Effector memory CD8-positive, alpha-beta T cell (primary cell): ENCODE data around the gene STARD3.
"Not testable (repeated sequence)": the region's sequence is repeated elsewhere in the genome, so short reads cannot be mapped to it uniquely, and the experiment has no call there.

ENCODE experiments used
- ATAC-seq: fragments of 150-1000 bp; cut with Tn5 transposase; replicated peaks from 2 replicates; pipeline ENCODE4 v1.10.0; 2021; ENCODE audit warnings: mild to moderate bottlenecking, moderate library complexity
- DNase-seq, 3 experiments: peaks; one replicate each; pipeline ENCODE4 v3.0.0; 2021
- H3K27ac Mint-ChIP-seq, 2 donors: one replicate each; pipeline ENCODE4 v1.8.0; 2022; ENCODE audit warnings: mild to moderate bottlenecking in 2 of 2, mixed read lengths in 2 of 2, moderate library complexity in 2 of 2
- H3K27me3 Mint-ChIP-seq, 2 donors: one replicate each; pipeline ENCODE4 v1.8.0; 2022; ENCODE audit warnings: mixed read lengths in 2 of 2
- H3K36me3 Mint-ChIP-seq: one replicate; pipeline ENCODE4 v1.8.0; 2022; ENCODE audit warnings: mild to moderate bottlenecking, moderate library complexity, mixed read lengths; ENCODE audit not compliant: insufficient read depth
- H3K4me1 Mint-ChIP-seq, 2 donors: one replicate each; pipeline ENCODE4 v1.8.0; 2022; ENCODE audit warnings: low read depth in 2 of 2, mixed read lengths in 2 of 2
- H3K4me3 Mint-ChIP-seq, 2 donors: one replicate each; pipeline ENCODE4 v1.8.0; 2022; ENCODE audit warnings: mild to moderate bottlenecking in 2 of 2, mixed read lengths in 2 of 2, moderate library complexity in 2 of 2
- H3K9me3 Mint-ChIP-seq, 2 donors: one replicate each; pipeline ENCODE4 v1.8.0; 2022; ENCODE audit warnings: mixed read lengths in 2 of 2
- total RNA-seq, 9 experiments: gene quantifications; one replicate each; lab custom pipeline; 2026; lab: John Stamatoyannopoulos, UW

Gene STARD3
- total RNA-seq: 58.1 to 95.5 (median 67.7) reads per million in 9 experiments

DNA sequence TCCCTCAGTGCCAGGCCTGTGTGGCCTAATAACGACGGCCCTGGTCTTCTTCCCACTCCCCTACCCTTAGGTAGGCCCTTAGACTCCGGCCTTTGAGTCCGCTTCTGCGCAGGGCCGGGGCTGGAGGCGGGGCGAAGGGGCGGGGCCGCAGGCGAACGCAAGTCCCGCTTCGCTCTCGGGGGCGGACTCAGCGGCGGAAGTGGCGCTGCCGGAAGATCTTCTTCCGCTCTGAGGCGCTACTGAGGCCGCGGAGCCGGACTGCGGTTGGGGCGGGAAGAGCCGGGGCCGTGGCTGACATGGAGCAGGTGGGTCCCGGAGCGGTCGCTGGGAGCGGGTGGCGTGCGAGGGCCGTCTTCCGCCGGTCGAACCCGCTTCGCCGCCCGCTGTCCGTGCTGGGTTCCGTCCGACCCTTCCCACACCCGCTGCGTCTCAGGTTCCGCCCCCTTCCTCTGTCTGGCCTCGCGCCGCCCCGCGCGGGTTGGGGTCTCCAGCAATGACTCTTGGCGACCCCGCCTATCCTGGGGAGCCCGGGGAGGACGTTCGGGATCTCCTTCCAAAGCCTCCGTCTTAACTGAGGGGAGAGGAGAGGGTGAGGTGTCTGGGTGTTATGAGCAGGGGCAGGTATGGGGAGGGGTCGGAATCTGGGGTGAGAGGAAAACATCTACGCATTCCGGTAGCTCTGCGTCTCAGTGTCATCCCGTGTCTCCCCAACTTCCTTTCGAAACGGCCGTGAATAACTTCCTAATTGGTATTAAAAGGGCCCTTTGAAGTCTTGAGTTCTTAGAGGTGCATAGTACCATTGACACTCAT lies at the start of gene STARD3:
TSS of gene STARD3 (plus strand) at position 218 of the 810 bp plus-strand sequence. CDS start 16,388 bp downstream, outside the sequence.
- Mint-ChIP-seq H3K27ac (peak within 1 kb of the TSS; percentile 73 to 93), H3K36me3 (no peaks in the 10 kb centered on the region), H3K9me3 (no peaks in the 10 kb centered on the region), H3K4me3 (peak within 1 kb of the TSS; percentile 86 to 93), H3K4me1 (peaks cover 48 to 49% of the 10 kb centered on the region in 2 donors), H3K27me3 (peaks cover 1 to 4% of the 10 kb centered on the region in 2 donors)
- ATAC-seq (peak; percentile 90), DNase-seq (peak; percentile 83 to 84 (median 84))

GRCh38 chr17:39590180-39590579 lies 46.8 kb upstream of the STARD3 start:
- not testable (repeated sequence) for H3K9me3 Mint-ChIP-seq, DNase-seq, H3K4me1 Mint-ChIP-seq, ATAC-seq, H3K4me3 Mint-ChIP-seq, H3K36me3 Mint-ChIP-seq, H3K27ac Mint-ChIP-seq
- H3K27me3 Mint-ChIP-seq: peaks cover 43 to 77% of the 10 kb centered on the region in 2 donors

GRCh38 chr17:39591958-39592954 lies 44.7 kb upstream of the STARD3 start:
- ATAC-seq: no peak
- Mint-ChIP-seq H3K27me3 (peaks cover 64 to 90% of the 10 kb centered on the region in 2 donors), H3K36me3 (no peaks in the 10 kb centered on the region), H3K4me1 (peaks cover 6 to 9% of the 10 kb centered on the region in 2 donors), H3K4me3 (no peak overlapping the region), H3K27ac (no peak overlapping the region), H3K9me3 (peaks cover 2 to 7% of the 10 kb centered on the region in 2 donors)
- peak in 2 of 3 experiments; percentile 28 to 29 for DNase-seq

- H3K4me1 Mint-ChIP-seq: peaks cover 8 to 9% of the 10 kb centered on the region in 2 donors
Observed at GRCh38 chr17:39593371-39593770, 43.6 kb upstream of the STARD3 start.

DNA sequence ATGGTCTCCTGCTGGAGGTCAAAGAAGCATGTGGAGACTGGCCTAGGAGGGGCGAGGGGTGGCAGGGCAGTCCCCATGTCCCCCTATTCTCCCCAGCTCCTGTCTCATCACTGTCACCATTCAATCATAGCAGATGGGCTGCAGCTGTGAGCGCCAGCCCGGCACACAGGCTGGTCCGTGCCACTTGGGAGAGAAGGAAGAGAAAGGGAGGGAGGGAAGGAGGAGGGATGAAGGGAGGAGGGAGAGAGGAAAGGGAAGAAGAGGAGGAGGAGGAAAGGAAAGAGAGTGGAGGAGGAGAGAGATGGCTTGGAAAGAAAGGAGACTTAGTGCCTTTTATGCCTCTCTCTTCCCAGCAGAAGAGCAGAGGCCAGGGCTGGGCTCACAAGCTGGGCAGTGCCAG lies 41.6 kb upstream of the STARD3 start:
- no peak for DNase-seq
- Mint-ChIP-seq H3K27ac (no peak overlapping the region), H3K9me3 (peaks cover 2 to 7% of the 10 kb centered on the region in 2 donors), H3K4me1 (peaks cover 9 to 13% of the 10 kb centered on the region in 2 donors), H3K4me3 (no peak overlapping the region), H3K36me3 (peaks cover 3% of the 10 kb centered on the region), H3K27me3 (peaks cover 84 to 97% of the 10 kb centered on the region in 2 donors)
- no peak for ATAC-seq

More at GRCh38 chr17:39593371-39593770, 43.6 kb upstream of the STARD3 start:
- no peak for ATAC-seq
- Mint-ChIP-seq H3K9me3 (peaks cover 2 to 7% of the 10 kb centered on the region in 2 donors), H3K27ac (no peak overlapping the region), H3K27me3 (peaks cover 71 to 95% of the 10 kb centered on the region in 2 donors), H3K36me3 (no peaks in the 10 kb centered on the region), H3K4me3 (no peak overlapping the region)
- no peak for DNase-seq

DNA sequence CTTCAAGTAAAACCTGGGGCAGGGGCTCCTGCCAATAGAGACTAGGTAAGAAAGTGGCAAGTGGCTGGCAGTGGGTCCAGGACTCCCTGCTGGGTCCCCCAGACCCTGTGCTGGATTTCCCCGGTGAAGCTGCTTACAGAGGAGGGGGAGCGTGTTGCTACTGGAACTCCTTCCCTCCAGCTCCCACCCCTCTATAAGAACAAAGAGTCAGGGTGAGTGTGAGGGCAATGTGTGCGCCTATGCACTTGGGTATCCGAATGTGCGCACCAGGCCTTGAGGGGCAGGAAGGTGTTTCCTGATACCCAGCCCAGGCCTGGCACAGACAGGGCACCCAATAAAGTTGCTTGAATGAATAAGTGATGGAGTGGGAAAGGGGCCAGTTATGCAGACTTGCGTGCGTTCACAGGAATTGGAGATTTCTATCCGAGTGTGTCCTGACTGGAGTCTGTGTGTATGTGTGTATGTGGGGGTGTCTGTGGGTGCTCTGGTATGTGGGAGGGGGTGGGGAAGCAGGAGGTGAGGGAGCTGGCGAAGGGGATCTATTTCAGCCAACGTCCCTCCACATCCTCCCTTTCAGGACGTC lies 40.9 kb upstream of the STARD3 start:
- H3K4me3 Mint-ChIP-seq: peak overlapping the region in 1 of 2 donors; percentile 6
- H3K4me1 Mint-ChIP-seq: peaks cover 9 to 13% of the 10 kb centered on the region in 2 donors
- H3K27ac Mint-ChIP-seq: no peak overlapping the region
- ATAC-seq (no peak), DNase-seq (no peak)
- peaks cover 88 to 100% of the 10 kb centered on the region in 2 donors for H3K27me3 Mint-ChIP-seq
- H3K36me3 Mint-ChIP-seq: peaks cover 3% of the 10 kb centered on the region
- peaks cover 2 to 7% of the 10 kb centered on the region in 2 donors for H3K9me3 Mint-ChIP-seq

- ATAC-seq (no peak), DNase-seq (no peak)
- no peak overlapping the region for H3K4me3 Mint-ChIP-seq
- peaks cover 2 to 7% of the 10 kb centered on the region in 2 donors for H3K9me3 Mint-ChIP-seq
- peaks cover 9 to 13% of the 10 kb centered on the region in 2 donors for H3K4me1 Mint-ChIP-seq
- no peak overlapping the region for H3K27ac Mint-ChIP-seq
- peaks cover 4% of the 10 kb centered on the region for H3K36me3 Mint-ChIP-seq
- peaks cover 88 to 100% of the 10 kb centered on the region in 2 donors for H3K27me3 Mint-ChIP-seq
Observed at GRCh38 chr17:39596543-39597267, 40.2 kb upstream of the STARD3 start.

- ATAC-seq (no peak), DNase-seq (no peak)
- peaks cover 0 to 2% of the 10 kb centered on the region in 2 donors for H3K9me3 Mint-ChIP-seq
- H3K27ac Mint-ChIP-seq: no peak overlapping the region
- peaks cover 9 to 13% of the 10 kb centered on the region in 2 donors for H3K4me1 Mint-ChIP-seq
- peak overlapping the region in 1 of 2 donors; percentile 45 for H3K4me3 Mint-ChIP-seq
- peaks cover 90 to 100% of the 10 kb centered on the region in 2 donors for H3K27me3 Mint-ChIP-seq
- H3K36me3 Mint-ChIP-seq: peaks cover 6% of the 10 kb centered on the region
Observed at GRCh38 chr17:39597372-39598046, 39.4 kb upstream of the STARD3 start.

- Mint-ChIP-seq H3K27me3 (peaks cover 92 to 100% of the 10 kb centered on the region in 2 donors), H3K27ac (no peak overlapping the region), H3K4me3 (no peak overlapping the region), H3K4me1 (peaks cover 9 to 13% of the 10 kb centered on the region in 2 donors), H3K36me3 (peaks cover 6% of the 10 kb centered on the region), H3K9me3 (no peaks in the 10 kb centered on the region)
- DNase-seq (no peak), ATAC-seq (no peak)
Observed at GRCh38 chr17:39598047-39598481, 38.9 kb upstream of the STARD3 start.

DNA sequence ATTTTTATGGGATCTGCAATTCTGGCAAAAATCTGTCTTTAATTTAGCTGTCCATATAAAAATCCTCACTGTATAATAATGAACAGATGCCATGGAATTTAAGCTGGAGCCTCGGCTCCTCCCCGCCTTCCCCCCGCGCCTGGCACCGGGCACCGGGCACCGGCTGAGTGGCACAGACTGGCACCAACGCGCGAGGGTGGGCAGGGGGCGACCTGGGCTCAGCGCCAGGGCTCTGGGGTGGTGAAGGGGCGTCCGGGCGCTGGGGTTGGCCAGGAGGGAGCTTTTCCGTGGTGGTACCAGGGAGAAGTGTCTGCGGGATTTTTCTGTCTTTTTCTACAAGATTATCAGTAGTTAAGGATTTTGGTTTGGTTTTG lies 38.3 kb upstream of the STARD3 start:
- peaks cover 6% of the 10 kb centered on the region for H3K36me3 Mint-ChIP-seq
- no peaks in the 10 kb centered on the region for H3K9me3 Mint-ChIP-seq
- no peak for ATAC-seq
- no peak overlapping the region for H3K4me3 Mint-ChIP-seq
- H3K27me3 Mint-ChIP-seq: peaks cover 92 to 100% of the 10 kb centered on the region in 2 donors
- peaks cover 14 to 16% of the 10 kb centered on the region in 2 donors for H3K4me1 Mint-ChIP-seq
- H3K27ac Mint-ChIP-seq: no peak overlapping the region
- DNase-seq: no peak

- DNase-seq (no peak), ATAC-seq (no peak)
- H3K4me1 Mint-ChIP-seq: peaks cover 16 to 17% of the 10 kb centered on the region in 2 donors
- H3K36me3 Mint-ChIP-seq: peaks cover 6% of the 10 kb centered on the region
- H3K4me3 Mint-ChIP-seq: no peak overlapping the region
- peaks cover 90 to 100% of the 10 kb centered on the region in 2 donors for H3K27me3 Mint-ChIP-seq
- H3K27ac Mint-ChIP-seq: no peak overlapping the region
- no peaks in the 10 kb centered on the region for H3K9me3 Mint-ChIP-seq
Observed at GRCh38 chr17:39599004-39599664, 37.8 kb upstream of the STARD3 start.
